Measurements from ENCODE around the gene GLCCI1.

Gene GLCCI1

DNA sequence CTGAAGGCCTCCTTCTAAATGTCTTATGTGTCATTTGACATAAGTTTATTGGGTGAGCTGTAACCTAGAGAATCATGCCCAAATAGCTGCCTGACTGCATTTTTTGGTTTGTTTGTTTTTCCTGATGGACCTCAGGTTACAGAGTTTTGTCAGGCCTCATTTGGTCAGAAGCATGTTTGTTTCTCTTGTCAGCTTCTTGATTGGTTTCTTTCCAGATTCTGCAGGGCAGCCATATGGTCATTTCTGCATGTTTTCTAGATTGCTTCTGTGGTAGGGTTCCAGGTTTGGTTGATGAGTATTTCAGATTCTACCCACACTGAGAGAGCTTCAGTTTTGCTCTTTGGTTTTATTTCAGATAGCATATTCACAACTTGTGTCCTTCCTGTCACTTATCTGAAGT is 28.0 kb downstream of the GLCCI1 start:
- TF ChIP-seq ZNF384 (IDR thresholded peaks at IDR 0.05) (no peak), SP1 (IDR thresholded peaks at IDR 0.05) (no peak), SUZ12 (IDR thresholded peaks at IDR 0.05) (no peak), L3MBTL2 (conservative IDR thresholded peaks at IDR 0.05) (no peak), CTBP1 (IDR thresholded peaks at IDR 0.05; ENCODE audit: borderline replicate concordance) (no peak), FOXM1 (IDR thresholded peaks at IDR 0.05; ENCODE audit: borderline replicate concordance) (no peak), FOXK2 (IDR thresholded peaks at IDR 0.05) (no peak), TARDBP (IDR thresholded peaks at IDR 0.05) (no peak), BHLHE40 (IDR thresholded peaks at IDR 0.05; ENCODE audit: borderline replicate concordance) (no peak), NFRKB (IDR thresholded peaks at IDR 0.05) (no peak), FOXA1 (IDR thresholded peaks at IDR 0.05) (no peak), LEF1 (IDR thresholded peaks at IDR 0.05; ENCODE audit: borderline replicate concordance) (no peak), HDGF (IDR thresholded peaks at IDR 0.05; ENCODE audit: borderline replicate concordance) (no peak)
- TF ChIP-seq, protein P1, sequence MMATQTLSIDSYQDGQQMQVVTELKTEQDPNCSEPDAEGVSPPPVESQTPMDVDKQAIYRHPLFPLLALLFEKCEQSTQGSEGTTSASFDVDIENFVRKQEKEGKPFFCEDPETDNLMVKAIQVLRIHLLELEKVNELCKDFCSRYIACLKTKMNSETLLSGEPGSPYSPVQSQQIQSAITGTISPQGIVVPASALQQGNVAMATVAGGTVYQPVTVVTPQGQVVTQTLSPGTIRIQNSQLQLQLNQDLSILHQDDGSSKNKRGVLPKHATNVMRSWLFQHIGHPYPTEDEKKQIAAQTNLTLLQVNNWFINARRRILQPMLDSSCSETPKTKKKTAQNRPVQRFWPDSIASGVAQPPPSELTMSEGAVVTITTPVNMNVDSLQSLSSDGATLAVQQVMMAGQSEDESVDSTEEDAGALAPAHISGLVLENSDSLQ (IDR thresholded peaks at IDR 0.05): no peak
- peak; percentile 4 for DNase-seq (ENCODE audit: extremely low spot score)
- ChIA-PET POLR2A (no interaction called here), CTCF (no interaction called here)

GRCh38 chr7:8000315-8000941 is 31.8 kb downstream of the GLCCI1 start:
- ChIA-PET POLR2A (no interaction called here), CTCF (no interaction called here)
- DNase-seq (ENCODE audit: extremely low spot score): no peak
- no peak for TF ChIP-seq ELF4 (IDR thresholded peaks at IDR 0.05)
- no peak for TF ChIP-seq SUZ12 (IDR thresholded peaks at IDR 0.05)
- TF ChIP-seq, protein P1 (IDR thresholded peaks at IDR 0.05): no peak
- no peak for TF ChIP-seq NFRKB (IDR thresholded peaks at IDR 0.05)
- no peak for TF ChIP-seq BHLHE40 (IDR thresholded peaks at IDR 0.05; ENCODE audit: borderline replicate concordance)
- TF ChIP-seq FOXK2 (IDR thresholded peaks at IDR 0.05): no peak
- TF ChIP-seq LEF1 (IDR thresholded peaks at IDR 0.05; ENCODE audit: borderline replicate concordance): no peak
- TF ChIP-seq HDGF (IDR thresholded peaks at IDR 0.05; ENCODE audit: borderline replicate concordance): no peak
- no peak for TF ChIP-seq ARNT (IDR thresholded peaks at IDR 0.05)
- no peak for TF ChIP-seq L3MBTL2 (conservative IDR thresholded peaks at IDR 0.05)

- ChIA-PET POLR2A (no interaction called here), CTCF (no interaction called here)
- TF ChIP-seq ELF4 (IDR thresholded peaks at IDR 0.05): no peak
- TF ChIP-seq FOXA1 (IDR thresholded peaks at IDR 0.05): no peak
- TF ChIP-seq, protein P1 (IDR thresholded peaks at IDR 0.05): no peak
- no peak for TF ChIP-seq FOXK2 (IDR thresholded peaks at IDR 0.05)
- no peak for TF ChIP-seq BHLHE40 (IDR thresholded peaks at IDR 0.05; ENCODE audit: borderline replicate concordance)
- TF ChIP-seq ZNF384 (IDR thresholded peaks at IDR 0.05): no peak
- TF ChIP-seq TARDBP (IDR thresholded peaks at IDR 0.05): no peak
- no peak for TF ChIP-seq ARNT (IDR thresholded peaks at IDR 0.05)
- no peak for TF ChIP-seq NFRKB (IDR thresholded peaks at IDR 0.05)
- TF ChIP-seq L3MBTL2 (conservative IDR thresholded peaks at IDR 0.05): no peak
- no peak for TF ChIP-seq LEF1 (IDR thresholded peaks at IDR 0.05; ENCODE audit: borderline replicate concordance)
- TF ChIP-seq FOXM1 (IDR thresholded peaks at IDR 0.05; ENCODE audit: borderline replicate concordance): no peak
- TF ChIP-seq SP1 (IDR thresholded peaks at IDR 0.05): no peak
- no peak for TF ChIP-seq SUZ12 (IDR thresholded peaks at IDR 0.05)
- no peak for TF ChIP-seq HDGF (IDR thresholded peaks at IDR 0.05; ENCODE audit: borderline replicate concordance)
- no peak for TF ChIP-seq CTBP1 (IDR thresholded peaks at IDR 0.05; ENCODE audit: borderline replicate concordance)
Observed at GRCh38 chr7:8003077-8003476, 34.5 kb downstream of the GLCCI1 start.

DNA sequence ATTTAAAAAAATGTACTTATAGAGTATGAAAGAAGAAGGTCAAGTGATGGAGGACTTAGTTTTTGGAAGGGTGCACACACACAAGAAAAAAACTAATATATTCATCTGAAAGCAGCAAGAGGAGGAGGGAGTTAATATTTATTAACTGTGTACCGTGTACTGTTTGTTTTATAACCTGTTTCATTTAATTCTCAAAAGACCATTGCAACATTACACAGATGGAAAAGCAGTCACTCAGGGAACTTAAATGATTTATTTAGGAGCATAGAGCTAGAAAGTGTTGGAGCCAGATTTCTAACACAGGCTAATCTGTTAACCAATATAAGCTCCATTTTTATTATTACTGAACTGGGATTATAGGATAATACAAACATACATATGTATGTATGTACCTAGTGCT is 36.7 kb downstream of the GLCCI1 start:
- no peak for TF ChIP-seq HDGF (IDR thresholded peaks at IDR 0.05; ENCODE audit: borderline replicate concordance)
- TF ChIP-seq, protein P1 (IDR thresholded peaks at IDR 0.05): no peak
- TF ChIP-seq FOXM1 (IDR thresholded peaks at IDR 0.05; ENCODE audit: borderline replicate concordance): no peak
- POLR2A ChIA-PET: no interaction called here
- CTCF ChIA-PET: no interaction called here
- DNase-seq (ENCODE audit: extremely low spot score): no peak

More at GRCh38 chr7:8003077-8003476, 34.5 kb downstream of the GLCCI1 start:
- no peak for DNase-seq (ENCODE audit: extremely low spot score)

DNA sequence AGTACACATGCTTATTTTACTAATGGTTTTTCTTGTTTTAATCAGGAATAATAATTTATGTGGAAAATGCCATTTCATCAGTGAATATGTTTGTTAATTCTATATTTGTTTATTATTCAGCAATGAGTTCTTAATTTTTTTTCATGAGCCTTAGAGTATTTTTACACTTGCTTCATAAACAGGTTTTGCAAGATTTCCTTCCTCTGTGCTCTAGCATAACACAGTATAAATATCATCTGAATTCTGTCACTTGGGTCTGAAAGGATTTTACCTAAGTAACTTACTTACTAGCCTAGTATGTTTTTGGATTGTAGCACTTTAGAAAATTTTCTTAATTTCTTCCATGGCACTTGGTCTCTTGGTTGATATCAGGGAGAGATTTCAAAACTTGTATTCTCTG is 45.8 kb downstream of the GLCCI1 start:
- ChIA-PET POLR2A (no interaction called here), CTCF (no interaction called here)
- TF ChIP-seq TARDBP (IDR thresholded peaks at IDR 0.05): no peak
- TF ChIP-seq FOXM1 (IDR thresholded peaks at IDR 0.05; ENCODE audit: borderline replicate concordance): no peak
- TF ChIP-seq SP1 (IDR thresholded peaks at IDR 0.05): no peak
- no peak for TF ChIP-seq FOXK2 (IDR thresholded peaks at IDR 0.05)
- no peak for TF ChIP-seq HDGF (IDR thresholded peaks at IDR 0.05; ENCODE audit: borderline replicate concordance)
- no peak for TF ChIP-seq CTBP1 (IDR thresholded peaks at IDR 0.05; ENCODE audit: borderline replicate concordance)
- no peak for TF ChIP-seq SUZ12 (IDR thresholded peaks at IDR 0.05)

DNA sequence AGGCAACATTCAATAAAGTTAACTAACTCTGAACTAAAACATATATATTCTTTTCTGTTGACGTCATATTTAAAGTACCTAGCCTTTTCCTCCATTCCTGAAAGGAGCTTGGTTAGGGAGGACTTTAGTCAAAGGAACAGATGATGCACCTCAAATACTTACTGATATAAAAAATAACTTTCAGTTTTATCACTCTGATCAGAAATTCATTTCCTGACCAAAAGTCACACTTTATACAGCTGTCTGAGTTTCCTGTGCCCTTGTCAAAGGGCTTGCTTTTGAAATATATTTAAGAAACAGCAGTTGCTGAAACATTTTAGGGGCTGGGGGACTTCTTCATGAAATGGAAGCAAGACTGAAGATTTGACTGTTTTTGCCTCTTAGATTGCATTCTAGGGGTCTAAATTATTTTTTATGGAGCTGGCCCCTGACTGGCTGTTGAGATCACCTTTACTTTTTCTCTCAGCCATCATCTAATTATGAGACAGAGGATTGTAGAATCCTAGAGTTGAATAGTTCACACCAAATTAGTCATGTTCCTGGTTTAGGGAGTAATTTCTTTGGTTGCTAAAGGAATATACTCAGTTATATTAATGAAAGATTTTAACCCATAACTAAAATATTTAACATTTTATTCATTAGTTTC is 46.6 kb downstream of the GLCCI1 start:
- TF ChIP-seq SP1 (IDR thresholded peaks at IDR 0.05) (no peak), ARNT (IDR thresholded peaks at IDR 0.05) (no peak), FOXA1 (IDR thresholded peaks at IDR 0.05) (no peak), LEF1 (IDR thresholded peaks at IDR 0.05; ENCODE audit: borderline replicate concordance) (no peak)
- POLR2A ChIA-PET: no interaction called here
- no peak for DNase-seq (ENCODE audit: extremely low spot score)
- CTCF ChIA-PET: no interaction called here

More for the DNA sequence above, 45.8 kb downstream of the GLCCI1 start:
- DNase-seq (ENCODE audit: extremely low spot score): no peak

Data from HEK293T (cell line).